Measurements from ENCODE around the gene PFKFB2. TPM values are rescaled to one million over a fixed set of nuclear protein-coding genes. Genes with fewer than 3 reads are reported as not detected.

The PFKFB2 gene
- total RNA-seq, 1 experiment from 2014 or later, result 16.8 TPM

DNA sequence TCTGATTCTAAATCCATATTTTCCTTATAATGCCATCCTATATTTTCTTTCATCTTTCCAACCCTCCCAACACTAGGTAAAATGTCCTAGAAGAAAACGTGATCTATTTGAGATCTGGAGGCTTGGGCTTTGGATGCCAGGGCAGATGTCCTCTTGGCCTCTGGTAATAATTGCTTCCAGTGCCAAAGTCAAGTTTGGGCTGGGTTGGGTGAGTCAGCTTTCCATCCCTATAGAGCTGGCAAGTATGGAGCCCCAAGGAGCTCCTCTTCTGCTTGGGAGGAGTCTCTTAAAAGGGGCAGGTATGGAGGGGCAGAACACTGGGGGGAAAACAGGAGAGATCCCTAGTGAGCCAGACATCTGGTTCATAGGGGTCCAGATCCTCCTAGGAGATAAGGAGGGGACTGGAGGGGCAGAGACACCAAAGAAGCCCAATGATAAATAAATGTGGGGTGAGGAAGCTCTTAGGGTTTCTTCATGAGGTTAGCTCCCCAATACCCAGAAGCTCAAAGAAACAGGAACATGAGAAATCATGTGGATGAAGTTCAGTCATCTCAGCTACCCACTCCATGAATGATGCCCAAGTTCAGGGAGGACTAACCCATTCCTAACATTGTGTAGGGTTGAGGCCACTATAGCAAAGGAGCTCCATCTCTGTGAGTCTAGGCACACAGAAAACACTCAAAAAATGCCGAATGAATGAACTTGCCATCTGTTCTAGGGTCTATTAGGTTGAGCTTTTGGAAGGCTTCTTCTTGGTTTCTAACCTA is 24.0 kb upstream of the PFKFB2 start (continued):
- TF ChIP-seq, protein P1, sequence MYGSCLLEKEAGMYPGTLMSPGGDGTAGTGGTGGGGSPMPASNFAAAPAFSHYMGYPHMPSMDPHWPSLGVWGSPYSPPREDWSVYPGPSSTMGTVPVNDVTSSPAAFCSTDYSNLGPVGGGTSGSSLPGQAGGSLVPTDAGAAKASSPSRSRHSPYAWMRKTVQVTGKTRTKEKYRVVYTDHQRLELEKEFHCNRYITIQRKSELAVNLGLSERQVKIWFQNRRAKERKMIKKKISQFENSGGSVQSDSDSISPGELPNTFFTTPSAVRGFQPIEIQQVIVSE (CRISPR knock-in tag; IDR thresholded peaks at IDR 0.05; ENCODE audit: borderline replicate concordance), result no peak

DNA sequence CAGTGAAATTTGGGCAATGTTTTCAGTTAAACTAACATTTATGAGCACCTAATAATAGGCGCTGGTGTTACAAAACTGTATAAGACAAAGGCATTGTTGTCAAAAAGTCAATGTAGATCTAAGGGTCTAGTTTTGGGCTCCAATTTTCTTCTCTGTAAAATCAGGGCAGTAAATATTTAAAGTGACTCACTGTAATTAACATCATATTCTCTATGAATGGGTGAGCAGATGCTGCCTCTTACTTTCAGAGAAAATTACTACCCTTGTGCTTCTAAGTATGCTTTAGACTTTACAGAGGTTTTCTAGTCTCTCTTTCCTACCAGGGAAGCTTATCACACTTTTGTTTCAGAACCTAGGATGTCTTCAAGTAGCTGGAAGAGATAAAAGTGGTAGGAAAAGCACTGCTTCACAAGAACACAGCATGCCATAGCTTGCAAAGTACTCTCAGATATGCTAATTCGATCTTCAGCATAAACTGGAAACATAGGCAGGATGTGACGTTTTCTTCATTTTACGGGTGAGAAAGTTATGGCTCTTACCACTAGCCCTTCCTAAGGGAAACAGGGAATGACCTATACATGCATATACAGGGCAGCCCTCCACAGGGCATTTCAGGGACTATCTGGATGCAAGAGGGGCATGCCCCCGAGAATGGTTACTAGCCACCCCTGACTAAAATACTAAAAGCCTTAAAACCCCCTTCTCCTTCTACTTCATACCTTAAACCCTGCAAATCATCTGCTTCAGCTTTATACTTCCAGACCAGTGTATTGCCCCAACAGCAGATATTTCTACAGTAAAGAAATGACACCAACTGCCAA is 23.2 kb upstream of the PFKFB2 start:
- no peak for DNase-seq (ENCODE audit: low spot score)
- ATAC-seq, result no peak
- CTCF ChIA-PET, result interaction anchor here (1.1 to 1.5 kb wide), 3 partner anchors 20 to 98 kb away, joined by 3 read pairs; no protein-coding TSS in a partner anchor
- H3K36me3 Mint-ChIP-seq, result no peaks in the 10 kb centered on the region
- peak overlapping the region; percentile 59; the same call in 1 of the 2 replicates for H3K27ac Mint-ChIP-seq
- no peak overlapping the region for H3K4me3 Mint-ChIP-seq
- H3K9me3 Mint-ChIP-seq, result no peaks in the 10 kb centered on the region
- peaks cover 59% of the 10 kb centered on the region for H3K4me1 Mint-ChIP-seq
- no peaks in the 10 kb centered on the region for H3K27me3 Mint-ChIP-seq (ENCODE audit: low read depth)
- POLR2A ChIA-PET, result no interaction called here
- TF ChIP-seq, protein P2, sequence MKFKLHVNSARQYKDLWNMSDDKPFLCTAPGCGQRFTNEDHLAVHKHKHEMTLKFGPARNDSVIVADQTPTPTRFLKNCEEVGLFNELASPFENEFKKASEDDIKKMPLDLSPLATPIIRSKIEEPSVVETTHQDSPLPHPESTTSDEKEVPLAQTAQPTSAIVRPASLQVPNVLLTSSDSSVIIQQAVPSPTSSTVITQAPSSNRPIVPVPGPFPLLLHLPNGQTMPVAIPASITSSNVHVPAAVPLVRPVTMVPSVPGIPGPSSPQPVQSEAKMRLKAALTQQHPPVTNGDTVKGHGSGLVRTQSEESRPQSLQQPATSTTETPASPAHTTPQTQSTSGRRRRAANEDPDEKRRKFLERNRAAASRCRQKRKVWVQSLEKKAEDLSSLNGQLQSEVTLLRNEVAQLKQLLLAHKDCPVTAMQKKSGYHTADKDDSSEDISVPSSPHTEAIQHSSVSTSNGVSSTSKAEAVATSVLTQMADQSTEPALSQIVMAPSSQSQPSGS (CRISPR knock-in tag; IDR thresholded peaks at IDR 0.05; ENCODE audit: borderline replicate concordance, low read depth), result no peak
- TF ChIP-seq OVOL2 (CRISPR knock-in tag; IDR thresholded peaks at IDR 0.05; ENCODE audit: borderline replicate concordance) (no peak), FOXJ3 (CRISPR knock-in tag; IDR thresholded peaks at IDR 0.05; ENCODE audit: borderline replicate concordance) (no peak), TEAD1 (CRISPR knock-in tag; IDR thresholded peaks at IDR 0.05) (no peak), ZBTB21 (CRISPR knock-in tag; IDR thresholded peaks at IDR 0.05; ENCODE audit: borderline replicate concordance) (no peak), ZNF423 (CRISPR knock-in tag; IDR thresholded peaks at IDR 0.05) (no peak), ZNF671 (CRISPR knock-in tag; IDR thresholded peaks at IDR 0.05) (no peak), ZNF317 (CRISPR knock-in tag; IDR thresholded peaks at IDR 0.05; ENCODE audit: borderline replicate concordance, low read depth) (no peak), CREB1 (CRISPR knock-in tag; IDR thresholded peaks at IDR 0.05) (no peak), GABPB1 (CRISPR knock-in tag; IDR thresholded peaks at IDR 0.05) (no peak)
- TF ChIP-seq, protein P3, sequence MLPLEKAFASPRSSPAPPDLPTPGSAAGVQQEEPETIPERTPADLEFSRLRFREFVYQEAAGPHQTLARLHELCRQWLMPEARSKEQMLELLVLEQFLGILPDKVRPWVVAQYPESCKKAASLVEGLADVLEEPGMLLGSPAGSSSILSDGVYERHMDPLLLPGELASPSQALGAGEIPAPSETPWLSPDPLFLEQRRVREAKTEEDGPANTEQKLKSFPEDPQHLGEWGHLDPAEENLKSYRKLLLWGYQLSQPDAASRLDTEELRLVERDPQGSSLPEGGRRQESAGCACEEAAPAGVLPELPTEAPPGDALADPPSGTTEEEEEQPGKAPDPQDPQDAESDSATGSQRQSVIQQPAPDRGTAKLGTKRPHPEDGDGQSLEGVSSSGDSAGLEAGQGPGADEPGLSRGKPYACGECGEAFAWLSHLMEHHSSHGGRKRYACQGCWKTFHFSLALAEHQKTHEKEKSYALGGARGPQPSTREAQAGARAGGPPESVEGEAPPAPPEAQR (CRISPR knock-in tag; IDR thresholded peaks at IDR 0.05), result no peak
- TF ChIP-seq, protein P4, sequence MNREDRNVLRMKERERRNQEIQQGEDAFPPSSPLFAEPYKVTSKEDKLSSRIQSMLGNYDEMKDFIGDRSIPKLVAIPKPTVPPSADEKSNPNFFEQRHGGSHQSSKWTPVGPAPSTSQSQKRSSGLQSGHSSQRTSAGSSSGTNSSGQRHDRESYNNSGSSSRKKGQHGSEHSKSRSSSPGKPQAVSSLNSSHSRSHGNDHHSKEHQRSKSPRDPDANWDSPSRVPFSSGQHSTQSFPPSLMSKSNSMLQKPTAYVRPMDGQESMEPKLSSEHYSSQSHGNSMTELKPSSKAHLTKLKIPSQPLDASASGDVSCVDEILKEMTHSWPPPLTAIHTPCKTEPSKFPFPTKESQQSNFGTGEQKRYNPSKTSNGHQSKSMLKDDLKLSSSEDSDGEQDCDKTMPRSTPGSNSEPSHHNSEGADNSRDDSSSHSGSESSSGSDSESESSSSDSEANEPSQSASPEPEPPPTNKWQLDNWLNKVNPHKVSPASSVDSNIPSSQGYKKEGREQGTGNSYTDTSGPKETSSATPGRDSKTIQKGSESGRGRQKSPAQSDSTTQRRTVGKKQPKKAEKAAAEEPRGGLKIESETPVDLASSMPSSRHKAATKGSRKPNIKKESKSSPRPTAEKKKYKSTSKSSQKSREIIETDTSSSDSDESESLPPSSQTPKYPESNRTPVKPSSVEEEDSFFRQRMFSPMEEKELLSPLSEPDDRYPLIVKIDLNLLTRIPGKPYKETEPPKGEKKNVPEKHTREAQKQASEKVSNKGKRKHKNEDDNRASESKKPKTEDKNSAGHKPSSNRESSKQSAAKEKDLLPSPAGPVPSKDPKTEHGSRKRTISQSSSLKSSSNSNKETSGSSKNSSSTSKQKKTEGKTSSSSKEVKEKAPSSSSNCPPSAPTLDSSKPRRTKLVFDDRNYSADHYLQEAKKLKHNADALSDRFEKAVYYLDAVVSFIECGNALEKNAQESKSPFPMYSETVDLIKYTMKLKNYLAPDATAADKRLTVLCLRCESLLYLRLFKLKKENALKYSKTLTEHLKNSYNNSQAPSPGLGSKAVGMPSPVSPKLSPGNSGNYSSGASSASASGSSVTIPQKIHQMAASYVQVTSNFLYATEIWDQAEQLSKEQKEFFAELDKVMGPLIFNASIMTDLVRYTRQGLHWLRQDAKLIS (CRISPR knock-in tag; IDR thresholded peaks at IDR 0.05; ENCODE audit: borderline replicate concordance), result no peak
- TF ChIP-seq, protein P5, sequence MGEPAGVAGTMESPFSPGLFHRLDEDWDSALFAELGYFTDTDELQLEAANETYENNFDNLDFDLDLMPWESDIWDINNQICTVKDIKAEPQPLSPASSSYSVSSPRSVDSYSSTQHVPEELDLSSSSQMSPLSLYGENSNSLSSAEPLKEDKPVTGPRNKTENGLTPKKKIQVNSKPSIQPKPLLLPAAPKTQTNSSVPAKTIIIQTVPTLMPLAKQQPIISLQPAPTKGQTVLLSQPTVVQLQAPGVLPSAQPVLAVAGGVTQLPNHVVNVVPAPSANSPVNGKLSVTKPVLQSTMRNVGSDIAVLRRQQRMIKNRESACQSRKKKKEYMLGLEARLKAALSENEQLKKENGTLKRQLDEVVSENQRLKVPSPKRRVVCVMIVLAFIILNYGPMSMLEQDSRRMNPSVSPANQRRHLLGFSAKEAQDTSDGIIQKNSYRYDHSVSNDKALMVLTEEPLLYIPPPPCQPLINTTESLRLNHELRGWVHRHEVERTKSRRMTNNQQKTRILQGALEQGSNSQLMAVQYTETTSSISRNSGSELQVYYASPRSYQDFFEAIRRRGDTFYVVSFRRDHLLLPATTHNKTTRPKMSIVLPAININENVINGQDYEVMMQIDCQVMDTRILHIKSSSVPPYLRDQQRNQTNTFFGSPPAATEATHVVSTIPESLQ (CRISPR knock-in tag; IDR thresholded peaks at IDR 0.05), result no peak
- TF ChIP-seq, protein P6, sequence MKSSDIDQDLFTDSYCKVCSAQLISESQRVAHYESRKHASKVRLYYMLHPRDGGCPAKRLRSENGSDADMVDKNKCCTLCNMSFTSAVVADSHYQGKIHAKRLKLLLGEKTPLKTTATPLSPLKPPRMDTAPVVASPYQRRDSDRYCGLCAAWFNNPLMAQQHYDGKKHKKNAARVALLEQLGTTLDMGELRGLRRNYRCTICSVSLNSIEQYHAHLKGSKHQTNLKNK (CRISPR knock-in tag; IDR thresholded peaks at IDR 0.05), result no peak
- TF ChIP-seq, protein P7, sequence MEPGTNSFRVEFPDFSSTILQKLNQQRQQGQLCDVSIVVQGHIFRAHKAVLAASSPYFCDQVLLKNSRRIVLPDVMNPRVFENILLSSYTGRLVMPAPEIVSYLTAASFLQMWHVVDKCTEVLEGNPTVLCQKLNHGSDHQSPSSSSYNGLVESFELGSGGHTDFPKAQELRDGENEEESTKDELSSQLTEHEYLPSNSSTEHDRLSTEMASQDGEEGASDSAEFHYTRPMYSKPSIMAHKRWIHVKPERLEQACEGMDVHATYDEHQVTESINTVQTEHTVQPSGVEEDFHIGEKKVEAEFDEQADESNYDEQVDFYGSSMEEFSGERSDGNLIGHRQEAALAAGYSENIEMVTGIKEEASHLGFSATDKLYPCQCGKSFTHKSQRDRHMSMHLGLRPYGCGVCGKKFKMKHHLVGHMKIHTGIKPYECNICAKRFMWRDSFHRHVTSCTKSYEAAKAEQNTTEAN (CRISPR knock-in tag; IDR thresholded peaks at IDR 0.05), result no peak
- TF ChIP-seq, protein P8, sequence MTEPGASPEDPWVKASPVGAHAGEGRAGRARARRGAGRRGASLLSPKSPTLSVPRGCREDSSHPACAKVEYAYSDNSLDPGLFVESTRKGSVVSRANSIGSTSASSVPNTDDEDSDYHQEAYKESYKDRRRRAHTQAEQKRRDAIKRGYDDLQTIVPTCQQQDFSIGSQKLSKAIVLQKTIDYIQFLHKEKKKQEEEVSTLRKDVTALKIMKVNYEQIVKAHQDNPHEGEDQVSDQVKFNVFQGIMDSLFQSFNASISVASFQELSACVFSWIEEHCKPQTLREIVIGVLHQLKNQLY (CRISPR knock-in tag; IDR thresholded peaks at IDR 0.05), result no peak
- TF ChIP-seq, protein P9, sequence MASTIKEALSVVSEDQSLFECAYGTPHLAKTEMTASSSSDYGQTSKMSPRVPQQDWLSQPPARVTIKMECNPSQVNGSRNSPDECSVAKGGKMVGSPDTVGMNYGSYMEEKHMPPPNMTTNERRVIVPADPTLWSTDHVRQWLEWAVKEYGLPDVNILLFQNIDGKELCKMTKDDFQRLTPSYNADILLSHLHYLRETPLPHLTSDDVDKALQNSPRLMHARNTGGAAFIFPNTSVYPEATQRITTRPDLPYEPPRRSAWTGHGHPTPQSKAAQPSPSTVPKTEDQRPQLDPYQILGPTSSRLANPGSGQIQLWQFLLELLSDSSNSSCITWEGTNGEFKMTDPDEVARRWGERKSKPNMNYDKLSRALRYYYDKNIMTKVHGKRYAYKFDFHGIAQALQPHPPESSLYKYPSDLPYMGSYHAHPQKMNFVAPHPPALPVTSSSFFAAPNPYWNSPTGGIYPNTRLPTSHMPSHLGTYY (CRISPR knock-in tag; IDR thresholded peaks at IDR 0.05), result no peak

Measured in WTC11 (cell line).